ENCODE results near the gene PIGS.

- TF ChIP-seq CTCF (IDR thresholded peaks at IDR 0.05) (no peak), EZH2 (IDR thresholded peaks at IDR 0.05) (no peak)
Observed at GRCh38 chr17:28554565-28554964, 16.8 kb downstream of the PIGS start.
